BE2C (cell line): ENCODE measurements around the gene N4BP3.

ENCODE experiments used
- DNase-seq: peaks from one replicate; pipeline ENCODE4 v3.0.0-alpha.2; 2020
- H3K27me3 ChIP-seq: fragments of 250-450 bp; sonication (Bioruptor Pico); 2 replicates; pipeline ENCODE4 v1.5.1; 2020; ENCODE audit warnings: mild to moderate bottlenecking
- H3K36me3 ChIP-seq: fragments of 250-450 bp; sonication (Bioruptor Pico); 2 replicates; pipeline ENCODE4 v1.5.1; 2020; ENCODE audit warnings: mild to moderate bottlenecking
- H3K4me1 ChIP-seq: fragments of 250-450 bp; sonication (Bioruptor Pico); 2 replicates; pipeline ENCODE4 v1.5.1; 2020
- H3K4me3 ChIP-seq: 2 replicates; pipeline ENCODE4 v1.5.1; 2011; ENCODE audit warnings: low read depth, low read length
- H3K9me3 ChIP-seq: fragments of 250-450 bp; sonication (Bioruptor Pico); 2 replicates; pipeline ENCODE4 v1.5.1; 2020
- TF ChIP-seq, protein P1 (sequence below): IDR thresholded peaks from 2 replicates; pipeline ENCODE4 v1.5.1; 2012; ENCODE audit warnings: mild to moderate bottlenecking, low read depth, low read length

Gene N4BP3

DNA sequence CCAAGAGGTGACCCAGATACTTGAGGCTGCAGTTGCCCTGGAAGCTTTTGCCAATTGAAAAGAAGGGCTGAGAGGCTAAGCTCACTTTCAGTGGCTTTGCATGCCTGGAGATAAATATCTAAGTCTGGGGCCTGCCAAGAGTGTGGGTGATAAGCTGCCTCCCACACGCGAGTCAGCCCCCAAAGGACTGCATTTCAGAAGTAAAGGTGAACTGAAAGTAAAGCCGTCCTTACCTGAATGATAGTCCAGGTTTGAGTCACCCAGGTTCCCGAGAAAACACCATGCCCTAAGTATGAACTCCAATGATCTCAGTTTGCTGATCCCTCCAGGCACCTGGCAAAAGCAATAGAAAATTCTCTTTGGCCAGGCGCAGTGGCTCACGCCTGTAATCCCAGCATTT is 22.5 kb upstream of the N4BP3 start:
- Histone ChIP-seq H3K9me3 (no peaks in the 10 kb centered on the region), H3K4me3 (no peak overlapping the region), H3K27me3 (no peaks in the 10 kb centered on the region), H3K4me1 (no peaks in the 10 kb centered on the region), H3K36me3 (no peaks in the 10 kb centered on the region)
- TF ChIP-seq, protein P1, sequence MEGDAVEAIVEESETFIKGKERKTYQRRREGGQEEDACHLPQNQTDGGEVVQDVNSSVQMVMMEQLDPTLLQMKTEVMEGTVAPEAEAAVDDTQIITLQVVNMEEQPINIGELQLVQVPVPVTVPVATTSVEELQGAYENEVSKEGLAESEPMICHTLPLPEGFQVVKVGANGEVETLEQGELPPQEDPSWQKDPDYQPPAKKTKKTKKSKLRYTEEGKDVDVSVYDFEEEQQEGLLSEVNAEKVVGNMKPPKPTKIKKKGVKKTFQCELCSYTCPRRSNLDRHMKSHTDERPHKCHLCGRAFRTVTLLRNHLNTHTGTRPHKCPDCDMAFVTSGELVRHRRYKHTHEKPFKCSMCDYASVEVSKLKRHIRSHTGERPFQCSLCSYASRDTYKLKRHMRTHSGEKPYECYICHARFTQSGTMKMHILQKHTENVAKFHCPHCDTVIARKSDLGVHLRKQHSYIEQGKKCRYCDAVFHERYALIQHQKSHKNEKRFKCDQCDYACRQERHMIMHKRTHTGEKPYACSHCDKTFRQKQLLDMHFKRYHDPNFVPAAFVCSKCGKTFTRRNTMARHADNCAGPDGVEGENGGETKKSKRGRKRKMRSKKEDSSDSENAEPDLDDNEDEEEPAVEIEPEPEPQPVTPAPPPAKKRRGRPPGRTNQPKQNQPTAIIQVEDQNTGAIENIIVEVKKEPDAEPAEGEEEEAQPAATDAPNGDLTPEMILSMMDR: no peak
- no peak for DNase-seq

DNA sequence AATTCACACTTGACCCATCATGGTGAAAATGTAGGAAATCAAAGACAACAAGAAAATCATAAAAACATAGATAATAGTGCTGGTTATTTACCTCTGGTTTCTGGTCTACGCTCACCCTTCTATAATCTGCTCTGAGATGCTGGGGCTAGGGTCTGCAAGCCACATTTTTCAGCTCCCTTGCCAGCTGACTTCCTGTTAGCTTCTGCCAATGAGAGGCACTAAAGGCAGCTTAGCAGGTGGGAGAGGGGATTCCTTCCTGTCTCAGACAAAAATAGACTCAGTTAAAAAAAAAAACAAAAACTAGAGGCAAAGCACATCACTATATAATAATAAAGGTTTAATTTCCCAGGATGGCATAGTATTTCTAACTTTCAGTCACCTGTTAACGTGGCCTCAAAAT is 20.2 kb upstream of the N4BP3 start:
- Histone ChIP-seq H3K36me3 (no peaks in the 10 kb centered on the region), H3K4me3 (no peak overlapping the region), H3K9me3 (no peaks in the 10 kb centered on the region), H3K27me3 (no peaks in the 10 kb centered on the region), H3K4me1 (no peaks in the 10 kb centered on the region)
- TF ChIP-seq, protein P1: no peak
- no peak for DNase-seq

DNA sequence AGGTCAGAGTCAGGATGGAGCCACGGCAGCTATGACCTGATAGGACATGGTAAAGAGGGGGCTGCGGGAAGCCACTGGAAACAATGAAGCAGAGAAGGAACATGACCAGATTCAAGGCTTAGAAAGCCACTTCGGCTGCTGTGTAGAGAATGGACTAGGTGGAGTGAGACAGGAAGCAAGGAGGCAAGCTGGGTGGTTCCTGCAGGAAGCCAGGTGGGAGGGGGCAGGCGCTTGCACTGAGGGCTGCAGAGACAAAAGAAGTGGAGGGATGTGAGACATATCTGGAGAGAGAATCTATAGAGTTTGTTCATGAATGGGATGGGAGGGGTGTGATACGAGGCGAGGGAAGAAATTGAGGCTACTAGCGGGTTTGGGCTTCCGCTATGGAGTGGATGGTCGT is 19.0 kb upstream of the N4BP3 start:
- TF ChIP-seq, protein P1: no peak
- no peak overlapping the region for H3K4me3 ChIP-seq
- no peaks in the 10 kb centered on the region for H3K9me3 ChIP-seq
- H3K4me1 ChIP-seq: no peaks in the 10 kb centered on the region
- no peaks in the 10 kb centered on the region for H3K27me3 ChIP-seq
- no peak for DNase-seq
- no peaks in the 10 kb centered on the region for H3K36me3 ChIP-seq

DNA sequence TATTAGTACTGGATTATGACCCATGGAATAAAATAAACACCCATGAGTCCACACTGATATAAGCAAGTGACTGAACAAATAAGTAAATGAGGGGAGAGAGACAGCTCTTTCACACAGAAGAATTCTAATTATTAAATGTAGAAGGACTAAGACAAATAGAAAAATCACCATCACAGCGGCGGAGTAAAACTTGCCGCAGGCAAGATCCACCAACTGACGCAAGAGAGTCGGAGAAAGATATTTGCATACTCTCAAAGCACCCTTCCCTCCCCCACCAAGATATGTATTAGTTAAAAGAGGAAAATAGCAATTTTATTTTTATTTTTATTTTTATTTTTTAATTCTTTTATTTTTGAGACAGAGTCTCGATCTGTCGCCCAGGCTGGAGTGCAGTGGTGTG is 14.6 kb upstream of the N4BP3 start:
- DNase-seq: no peak
- no peaks in the 10 kb centered on the region for H3K4me1 ChIP-seq
- TF ChIP-seq, protein P1: no peak
- H3K9me3 ChIP-seq: no peaks in the 10 kb centered on the region
- H3K4me3 ChIP-seq: no peak overlapping the region
- H3K36me3 ChIP-seq: no peaks in the 10 kb centered on the region
- no peaks in the 10 kb centered on the region for H3K27me3 ChIP-seq

DNA sequence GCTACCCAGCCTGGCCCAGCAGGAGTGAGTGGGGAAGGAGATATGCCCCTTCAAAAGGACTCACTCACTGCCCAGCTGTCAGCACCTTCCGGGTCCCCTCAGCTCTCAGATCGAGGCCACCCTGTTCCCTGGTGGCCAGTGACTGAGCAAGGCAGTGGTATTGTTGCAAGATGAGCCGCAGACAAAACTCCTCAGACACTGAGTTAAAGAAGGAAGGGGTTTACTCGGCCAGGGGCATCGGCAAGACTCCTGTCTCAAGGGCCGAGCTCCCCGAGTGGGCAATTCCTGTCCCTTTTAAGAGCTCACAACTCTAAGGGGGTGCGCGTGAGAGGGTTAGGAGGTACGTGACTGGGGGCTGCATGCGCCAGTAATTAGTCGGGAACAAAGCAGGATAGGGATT is 9.7 kb upstream of the N4BP3 start:
- Histone ChIP-seq H3K36me3 (no peaks in the 10 kb centered on the region), H3K4me3 (no peak overlapping the region), H3K27me3 (no peaks in the 10 kb centered on the region), H3K9me3 (no peaks in the 10 kb centered on the region), H3K4me1 (no peaks in the 10 kb centered on the region)
- DNase-seq: no peak
- TF ChIP-seq, protein P1: no peak

DNA sequence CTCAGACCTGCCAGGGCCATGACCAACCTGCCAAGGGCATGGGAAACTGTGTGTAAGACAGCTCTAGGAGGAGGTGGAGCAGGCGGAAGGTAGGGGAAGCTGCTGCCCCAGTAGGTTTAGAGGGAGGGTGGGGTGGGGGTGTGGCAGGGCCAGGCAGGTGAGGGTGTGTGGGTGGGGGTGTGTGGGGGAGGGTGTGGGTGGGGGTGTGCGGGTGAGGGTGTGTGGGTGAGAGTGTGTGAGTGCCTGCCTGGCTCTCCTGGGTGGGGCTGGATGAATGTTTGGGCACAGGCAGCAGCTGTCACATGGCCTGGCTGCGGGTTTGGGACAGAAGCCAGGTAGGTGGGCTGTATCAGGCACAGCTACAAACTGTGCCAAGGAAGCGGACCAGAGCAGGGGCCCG is 8.8 kb upstream of the N4BP3 start:
- Histone ChIP-seq H3K36me3 (no peaks in the 10 kb centered on the region), H3K4me3 (no peak overlapping the region), H3K9me3 (no peaks in the 10 kb centered on the region), H3K27me3 (no peaks in the 10 kb centered on the region), H3K4me1 (no peaks in the 10 kb centered on the region)
- DNase-seq: no peak
- TF ChIP-seq, protein P1: no peak
